H9 (cell line): Measurements from ENCODE around the gene DPP7. TPM values are rescaled to one million over a fixed set of nuclear protein-coding genes. Genes with fewer than 3 reads are reported as not detected.

ENCODE experiments used
- DNase-seq: peaks from one replicate; pipeline ENCODE4 v3.0.0-alpha.2; 2017
- H2AFZ ChIP-seq: one replicate; pipeline ENCODE4 v1.6.1; 2013; ENCODE audit warnings: mild to moderate bottlenecking, low read length, control low read depth, moderate library complexity
- H2AK5ac ChIP-seq: 2 replicates; pipeline ENCODE4 v1.6.1; 2013; ENCODE audit warnings: low read length, control low read depth, mixed read lengths; ENCODE audit not compliant: insufficient read length
- H2BK120ac ChIP-seq: one replicate; pipeline ENCODE4 v1.6.1; 2013; ENCODE audit warnings: low read depth, mild to moderate bottlenecking, low read length, control low read depth, inconsistent platforms; ENCODE audit not compliant: poor library complexity, severe bottlenecking
- H2BK12ac ChIP-seq: 2 replicates; pipeline ENCODE4 v1.6.1; 2013; ENCODE audit warnings: low read length, control low read depth, mixed read lengths, low read depth; ENCODE audit not compliant: insufficient read length
- H2BK15ac ChIP-seq: 2 replicates; pipeline ENCODE4 v1.6.1; 2013; ENCODE audit warnings: low read depth, low read length, control low read depth
- H2BK20ac ChIP-seq: one replicate; pipeline ENCODE4 v1.6.1; 2013; ENCODE audit warnings: low read depth, mild to moderate bottlenecking, low read length, control low read depth, inconsistent platforms; ENCODE audit not compliant: poor library complexity, severe bottlenecking
- H2BK5ac ChIP-seq: 2 replicates; pipeline ENCODE4 v1.6.1; 2013; ENCODE audit warnings: low read length, control low read depth, mixed read lengths; ENCODE audit not compliant: insufficient read length
- H3K14ac ChIP-seq: 2 replicates; pipeline ENCODE4 v1.6.1; 2013; ENCODE audit warnings: low read length, control low read depth; ENCODE audit not compliant: insufficient read depth
- H3K18ac ChIP-seq: 2 replicates; pipeline ENCODE4 v1.6.1; 2013; ENCODE audit warnings: low read depth, mild to moderate bottlenecking, mixed read lengths, low read length, control low read depth; ENCODE audit not compliant: insufficient read length
- H3K23ac ChIP-seq: 2 replicates; pipeline ENCODE4 v1.6.1; 2013; ENCODE audit warnings: low read length, control low read depth, mixed read lengths, low read depth; ENCODE audit not compliant: insufficient read length
- H3K23me2 ChIP-seq: 2 replicates; pipeline ENCODE4 v1.6.1; 2013; ENCODE audit warnings: low read depth, mild to moderate bottlenecking, mixed read lengths, low read length, control low read depth; ENCODE audit not compliant: insufficient read length, poor library complexity, severe bottlenecking
- H3K27ac ChIP-seq: 2 replicates; pipeline ENCODE4 v1.5.1; 2013; ENCODE audit warnings: low read length, control low read depth, mixed read lengths, low read depth; ENCODE audit not compliant: insufficient read length
- H3K27me3 ChIP-seq: 2 replicates; pipeline ENCODE4 v1.6.1; 2013; ENCODE audit warnings: low read length, control low read depth, inconsistent platforms; ENCODE audit not compliant: insufficient read depth
- H3K4ac ChIP-seq: 2 replicates; pipeline ENCODE4 v1.6.1; 2013; ENCODE audit warnings: low read depth, mild to moderate bottlenecking, control low read depth, inconsistent platforms, low read length, moderate library complexity
- H3K4me1 ChIP-seq: 2 replicates; pipeline ENCODE4 v1.6.1; 2013; ENCODE audit warnings: low read length, control low read depth, inconsistent platforms; ENCODE audit not compliant: insufficient read depth
- H3K4me2 ChIP-seq: 2 replicates; pipeline ENCODE4 v1.6.1; 2013; ENCODE audit warnings: low read length, control low read depth, mixed read lengths; ENCODE audit not compliant: insufficient read length, insufficient read depth
- H3K56ac ChIP-seq: 2 replicates; pipeline ENCODE4 v1.6.1; 2013; ENCODE audit warnings: low read depth, mild to moderate bottlenecking, mixed read lengths, low read length, control low read depth; ENCODE audit not compliant: insufficient read length
- H3K79me1 ChIP-seq: 2 replicates; pipeline ENCODE4 v1.6.1; 2013; ENCODE audit warnings: low read depth, mild to moderate bottlenecking, moderate library complexity, low read length, control low read depth, inconsistent platforms; ENCODE audit not compliant: insufficient read depth, poor library complexity, severe bottlenecking
- H3K79me2 ChIP-seq: 2 replicates; pipeline ENCODE4 v1.6.1; 2013; ENCODE audit warnings: low read length, control low read depth, inconsistent platforms; ENCODE audit not compliant: insufficient read depth
- H3K9ac ChIP-seq: 2 replicates; pipeline ENCODE4 v1.6.1; 2013; ENCODE audit warnings: low read length, control low read depth, mixed read lengths; ENCODE audit not compliant: insufficient read length; ENCODE audit errors: extremely low read depth
- H3K9me3 ChIP-seq: one replicate; pipeline ENCODE4 v1.6.1; 2013; ENCODE audit warnings: low read depth, low read length, inconsistent platforms; ENCODE audit not compliant: control insufficient read depth
- H3T11ph ChIP-seq: one replicate; pipeline ENCODE4 v1.6.1; 2013; ENCODE audit warnings: mild to moderate bottlenecking, low read length, control low read depth, inconsistent platforms
- H4K20me1 ChIP-seq: one replicate; pipeline ENCODE4 v1.6.1; 2013; ENCODE audit not compliant: control insufficient read depth, insufficient read length, insufficient read depth
- H4K5ac ChIP-seq: 2 replicates; pipeline ENCODE4 v1.6.1; 2013; ENCODE audit warnings: low read depth, mild to moderate bottlenecking, mixed read lengths, low read length, control low read depth; ENCODE audit not compliant: insufficient read length
- H4K8ac ChIP-seq: replicated peaks from 2 replicates; pipeline ENCODE4 v1.6.1; 2013; ENCODE audit warnings: low read length, control low read depth, mixed read lengths, low read depth; ENCODE audit not compliant: insufficient read length
- H4K91ac ChIP-seq: 2 replicates; pipeline ENCODE4 v1.6.1; 2013; ENCODE audit warnings: low read depth, mild to moderate bottlenecking, moderate library complexity, mixed read lengths, low read length, control low read depth; ENCODE audit not compliant: insufficient read length
- H3K27ac Mint-ChIP-seq, 3 experiments: 2 replicates in 2 of 3; 3 replicates in 1 of 3; pipeline ENCODE4 v1.8.0; 2020 to 2021; ENCODE audit warnings: mixed read lengths in 3 of 3, mild to moderate bottlenecking in 1 of 3, moderate library complexity in 1 of 3
- H3K27me3 Mint-ChIP-seq: 2 replicates; pipeline ENCODE4 v1.8.0; 2021; ENCODE audit warnings: low read depth, mild to moderate bottlenecking, moderate library complexity, mixed read lengths
- H3K36me3 Mint-ChIP-seq, 3 experiments: 2 replicates in 2 of 3; 3 replicates in 1 of 3; pipeline ENCODE4 v1.8.0; 2020 to 2021; ENCODE audit warnings: low read depth in 3 of 3, mixed read lengths in 3 of 3; ENCODE audit not compliant: insufficient read depth in 1 of 3
- H3K4me1 Mint-ChIP-seq, 2 experiments: 2 replicates each; pipeline ENCODE4 v1.8.0; 2020; ENCODE audit warnings: mixed read lengths in 2 of 2
- H3K4me3 Mint-ChIP-seq, 2 experiments: 2 replicates in 1 of 2; 3 replicates in 1 of 2; pipeline ENCODE4 v1.8.0; 2020 to 2021; ENCODE audit warnings: mild to moderate bottlenecking in 2 of 2, mixed read lengths in 2 of 2, moderate library complexity in 1 of 2
- H3K9me3 Mint-ChIP-seq, 2 experiments: 2 replicates in 1 of 2; 3 replicates in 1 of 2; pipeline ENCODE4 v1.8.0; 2020; ENCODE audit warnings: mild to moderate bottlenecking in 2 of 2, mixed read lengths in 2 of 2, moderate library complexity in 1 of 2
- CTCF ChIP-seq: fragments of 200-600 bp; sonication (generic); conservative IDR thresholded peaks from 3 replicates; pipeline ENCODE4 v1.8.0; 2021; ENCODE audit warnings: antibody characterized with exemption, mild to moderate bottlenecking
- WGBS: extraction: QIAGEN DNeasy Blood & Tissue Kit; methylation state at CpG from one replicate; pipeline ENCODE4 v1.1.7; 2013; ENCODE audit warnings: missing lambda C conversion rate, low lambda C conversion rate, mixed read lengths; ENCODE audit not compliant: insufficient read length; ENCODE audit errors: extremely low coverage; 5-methylcytosine and 5-hydroxymethylcytosine counted together
- total RNA-seq: library from RNA; stranded (reverse); gene quantifications from 2 replicates; pipeline ENCODE4 v1.2.1, GENCODE V29; 2021

Gene DPP7
- total RNA-seq, 1 experiment from 2014 or later: 29.4 TPM

- TF ChIP-seq CTCF: no peak
- H3K27ac ChIP-seq: no peak overlapping the region
- no peak overlapping the region for H3K56ac ChIP-seq
- Mint-ChIP-seq H3K36me3 (no peaks in the 10 kb centered on the region), H3K4me3 (peak overlapping the region; percentile 50 to 82), H3K4me1 (peaks cover 0 to 5% of the 10 kb centered on the region in 2 experiments; a peak in 1 of 4 replicates), H3K9me3 (no peaks in the 10 kb centered on the region; a peak in 1 of 5 replicates), H3K27me3 (peaks cover 96% of the 10 kb centered on the region), H3K27ac (peak overlapping the region in 1 of 3 experiments; percentile 67; a peak in 1 of 7 replicates)
- no peak overlapping the region for H2AFZ ChIP-seq
- no peaks in the 10 kb centered on the region for H3K79me2 ChIP-seq
- H2BK12ac ChIP-seq: no peak overlapping the region
- no peak overlapping the region for H4K5ac ChIP-seq
- H3K4me2 ChIP-seq: peak overlapping the region; percentile 70
- peak; percentile 67 for DNase-seq
- H2BK120ac ChIP-seq: no peak overlapping the region
- peaks cover 47% of the 10 kb centered on the region; the same call in 1 of the 2 replicates for H3K27me3 ChIP-seq
- H2BK15ac ChIP-seq: no peak overlapping the region
- H3K9me3 ChIP-seq: no peaks in the 10 kb centered on the region
- no peak overlapping the region for H3K23ac ChIP-seq
- H3T11ph ChIP-seq: no peak overlapping the region
- H2BK20ac ChIP-seq: no peak overlapping the region
- H4K91ac ChIP-seq: no peak overlapping the region
- peaks cover 2% of the 10 kb centered on the region for H4K20me1 ChIP-seq
- H3K79me1 ChIP-seq: no peaks in the 10 kb centered on the region
- no peak overlapping the region for H2BK5ac ChIP-seq
- no peak overlapping the region for H4K8ac ChIP-seq
- H3K14ac ChIP-seq: no peak overlapping the region
- H3K4ac ChIP-seq: no peak overlapping the region
- no peaks in the 10 kb centered on the region for H3K4me1 ChIP-seq
- no peak overlapping the region for H3K9ac ChIP-seq
- H2AK5ac ChIP-seq: no peak overlapping the region
- WGBS: no CpG with 5 or more reads among the region's 26 CpGs
- peaks cover 16% of the 10 kb centered on the region for H3K23me2 ChIP-seq
- H3K18ac ChIP-seq: no peak overlapping the region
These were observed 48.8 kb upstream of the DPP7 start for GRCh38 chr9:137163365-137163715.
